Activated naive CD8-positive, alpha-beta T cell treated with anti-CD3 and anti-CD28 coated beads, Interleukin-2, amount 50 U/mL, for 16 hours (primary cell): ENCODE measurements around the gene ACER3.
A peak's percentile ranks its signal among the peaks of the same experiment; 100 is the strongest.
"Not testable (repeated sequence)": the region's sequence is repeated elsewhere in the genome, so short reads cannot be mapped to it uniquely, and the experiment has no call there.

Source experiments
- DNase-seq: peaks from one replicate; pipeline ENCODE4 v3.0.0-alpha.2; 2020; ENCODE audit warnings: low read depth, low spot score

Gene ACER3

GRCh38 chr11:76860539-76861475 is at the start of gene ACER3:
Gene ACER3, plus strand, starts transcription at chr11:76860918. Its CDS starts 59 bp downstream, at chr11:76860977.
- DNase-seq: peak; percentile 60

DNA sequence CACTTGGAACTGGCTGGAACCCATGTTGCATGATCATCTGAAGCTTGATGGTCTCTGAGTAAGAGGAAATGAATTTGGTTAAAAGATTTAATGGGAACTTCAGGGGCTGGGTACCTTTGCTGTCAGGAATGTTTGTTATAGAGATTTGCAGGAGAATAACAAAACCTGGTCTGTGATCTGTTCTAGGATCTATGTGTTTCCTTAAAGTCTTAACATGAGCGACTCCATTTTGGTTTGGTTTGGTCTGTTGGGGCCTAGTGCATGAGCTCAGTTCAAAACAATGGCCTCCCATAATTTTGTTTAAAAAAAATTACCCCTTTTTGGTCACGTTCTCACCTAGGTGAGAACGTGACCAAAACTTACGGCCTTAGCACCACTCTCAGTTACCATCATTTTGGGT is 49.5 kb upstream of the ACER3 start:
- no peak for DNase-seq

GRCh38 chr11:76814414-76814813 is 46.3 kb upstream of the ACER3 start:
- DNase-seq: no peak

DNA sequence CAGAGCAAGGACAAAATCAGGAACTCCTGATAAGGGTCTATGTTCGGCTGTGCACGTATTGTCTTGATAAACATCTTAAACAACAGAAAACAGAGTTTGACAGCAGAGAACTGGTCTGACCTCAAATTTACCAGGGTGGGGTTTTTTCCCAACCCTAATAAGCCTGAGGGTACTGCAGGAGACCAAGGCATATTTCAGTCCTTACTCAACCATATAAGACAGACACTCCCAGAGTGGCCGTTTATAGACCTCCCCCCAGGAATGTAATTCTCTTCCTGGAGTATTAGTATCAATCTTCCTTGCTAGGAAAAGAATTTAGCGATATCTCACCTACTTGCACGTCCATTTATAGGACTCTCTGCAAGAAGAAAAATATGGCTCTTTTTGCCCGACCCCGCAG is 45.0 kb upstream of the ACER3 start:
- not testable (repeated sequence) for DNase-seq

DNA sequence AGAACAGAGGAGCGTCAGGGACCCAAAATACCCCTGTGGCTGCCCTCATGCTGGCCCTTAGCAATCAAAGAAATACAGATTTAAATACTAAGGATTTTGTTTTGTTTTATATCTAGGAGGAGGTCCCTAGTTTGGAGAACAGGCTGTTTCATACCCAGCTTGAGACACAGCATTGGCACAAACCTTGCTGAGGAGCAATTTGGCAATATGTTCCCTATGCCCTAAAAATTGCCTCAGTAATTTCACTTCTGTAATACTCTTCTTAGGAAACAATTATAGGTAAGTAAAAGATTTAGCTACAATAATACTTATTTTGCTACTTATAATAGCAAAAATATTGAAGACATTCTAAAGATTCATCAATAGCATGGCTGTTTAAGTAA is 40.5 kb upstream of the ACER3 start:
- no peak for DNase-seq

DNA sequence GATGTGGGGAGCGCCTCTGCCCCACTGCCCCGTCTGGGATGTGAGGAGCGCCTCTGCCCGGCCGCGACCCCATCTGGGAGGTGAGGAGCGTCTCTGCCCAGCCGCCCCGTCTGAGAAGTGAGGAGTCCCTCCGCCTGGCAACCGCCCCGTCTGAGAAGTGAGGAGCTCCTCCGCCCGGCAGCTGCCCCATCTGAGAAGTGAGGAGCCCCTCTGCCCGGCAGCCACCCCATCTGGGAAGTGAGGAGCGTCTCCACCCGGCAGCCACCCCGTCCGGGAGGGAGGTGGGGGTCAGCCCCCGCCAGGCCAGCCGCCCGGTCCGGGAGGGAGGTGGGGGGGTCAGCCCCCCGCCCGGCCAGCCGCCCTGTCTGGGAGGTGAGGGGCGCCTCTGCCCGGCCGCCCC is 39.3 kb upstream of the ACER3 start:
- not testable (repeated sequence) for DNase-seq

- DNase-seq: no peak
Measured at GRCh38 chr11:76822406-76822805, 38.3 kb upstream of the ACER3 start.

- no peak for DNase-seq
Measured at GRCh38 chr11:76823481-76824028, 37.2 kb upstream of the ACER3 start.

GRCh38 chr11:76824083-76824939 is 36.4 kb upstream of the ACER3 start:
- no peak for DNase-seq

- DNase-seq: no peak
Measured at GRCh38 chr11:76824980-76825725, 35.6 kb upstream of the ACER3 start.

DNA sequence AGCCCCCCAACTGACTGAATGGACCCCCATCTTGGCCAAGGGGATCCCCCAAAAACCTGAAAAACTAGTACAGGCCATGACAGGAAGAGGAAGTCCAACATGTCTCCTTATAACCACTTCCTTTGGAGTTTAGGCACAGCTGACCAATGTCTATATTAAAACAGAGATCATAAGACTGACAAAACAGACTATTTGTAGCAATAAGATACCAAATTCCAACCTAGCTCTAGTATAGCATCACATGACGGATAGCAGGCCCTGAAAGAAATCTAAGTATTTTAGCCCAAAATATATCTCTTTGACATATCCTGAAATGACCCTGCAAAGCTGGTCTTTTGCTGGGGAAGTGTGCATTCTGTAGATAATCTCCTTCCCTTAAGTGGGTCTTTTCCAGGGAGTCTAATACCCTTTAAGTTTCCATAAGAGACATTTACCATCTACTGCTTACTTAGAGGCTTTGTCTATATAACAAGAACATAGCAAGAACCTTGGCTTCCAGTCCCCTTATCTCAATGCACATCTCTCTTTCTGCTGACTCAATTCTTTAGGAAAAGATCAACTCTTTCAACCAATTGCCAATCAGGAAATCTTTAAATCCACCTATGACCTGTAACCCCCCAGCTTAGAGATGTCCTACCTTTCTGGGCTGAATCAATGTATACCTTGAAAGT is 34.9 kb upstream of the ACER3 start:
- no peak for DNase-seq

DNA sequence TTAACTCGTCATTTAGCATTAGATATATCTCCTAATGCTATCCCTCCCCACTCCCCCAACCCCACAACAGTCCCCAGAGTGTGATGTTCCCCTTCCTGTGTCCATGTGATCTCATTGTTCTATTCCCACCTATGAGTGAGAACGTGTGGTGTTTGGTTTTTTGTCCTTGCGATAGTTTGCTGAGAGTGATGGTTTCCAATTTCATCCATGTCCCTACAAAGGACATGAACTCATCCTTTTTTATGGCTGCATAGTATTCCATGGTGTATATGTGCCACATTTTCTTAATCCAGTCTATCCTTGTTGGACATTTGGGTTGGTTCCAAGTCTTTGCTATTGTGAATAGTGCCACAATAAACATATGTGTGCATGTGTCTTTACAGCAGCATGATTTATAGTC is 34.2 kb upstream of the ACER3 start:
- not testable (repeated sequence) for DNase-seq

- not testable (repeated sequence) for DNase-seq
Measured at GRCh38 chr11:76827005-76827404, 33.7 kb upstream of the ACER3 start.

DNA sequence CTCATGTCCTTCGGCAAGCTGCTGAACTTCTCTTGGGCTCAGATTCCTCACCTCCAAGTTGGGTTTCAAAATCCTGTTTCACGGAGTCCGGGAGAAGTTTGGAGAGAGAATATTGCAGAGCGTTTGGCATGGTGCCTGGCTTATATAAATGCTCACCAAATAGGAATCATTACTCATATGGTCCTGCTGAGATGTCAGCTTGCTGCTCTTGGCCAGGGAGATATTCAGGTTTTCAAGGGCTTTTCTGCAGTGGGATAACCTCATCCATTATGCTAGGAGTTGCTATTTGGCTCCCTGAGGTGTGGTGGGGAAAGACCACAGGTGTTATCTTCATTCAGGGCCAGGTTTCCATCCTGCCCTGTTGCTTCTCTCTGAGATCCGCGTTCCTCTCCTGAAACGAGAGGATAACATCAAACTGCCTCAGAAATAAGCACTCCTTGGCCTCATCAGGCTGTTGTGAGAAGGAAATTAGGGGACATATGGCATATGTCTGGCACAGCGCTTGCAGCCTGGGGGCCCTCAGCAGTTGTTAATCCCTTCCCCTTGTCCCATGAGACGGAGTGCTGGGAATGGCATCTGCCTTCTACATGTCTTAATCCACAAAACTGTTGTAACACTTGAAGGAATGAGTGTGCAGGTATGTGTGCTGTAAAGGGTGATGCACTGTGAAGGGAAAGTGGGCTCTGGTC is 29.9 kb upstream of the ACER3 start:
- DNase-seq: no peak

- no peak for DNase-seq
Measured at GRCh38 chr11:76831686-76832310, 28.9 kb upstream of the ACER3 start.

- no peak for DNase-seq
Measured at GRCh38 chr11:76832361-76832760, 28.4 kb upstream of the ACER3 start.

DNA sequence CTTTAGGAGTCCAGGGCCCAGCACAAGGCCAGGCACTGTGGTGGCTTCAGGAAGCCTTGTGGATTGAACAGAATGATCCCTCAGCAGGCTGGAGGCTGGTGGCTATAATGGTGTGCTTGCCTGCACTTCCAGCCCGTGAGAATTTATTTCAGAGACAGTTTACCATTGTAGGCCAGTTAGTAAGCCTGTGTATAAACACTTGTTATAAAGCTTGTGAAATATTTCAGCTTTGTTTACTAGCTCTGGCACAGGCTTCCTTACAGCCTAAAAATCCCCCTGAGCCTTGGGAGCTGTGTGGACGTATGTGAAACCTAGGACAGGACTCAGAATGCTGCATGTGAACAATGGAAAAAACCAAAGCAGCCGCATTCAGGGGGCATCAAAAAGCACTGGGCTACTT is 26.6 kb upstream of the ACER3 start:
- DNase-seq: no peak

DNA sequence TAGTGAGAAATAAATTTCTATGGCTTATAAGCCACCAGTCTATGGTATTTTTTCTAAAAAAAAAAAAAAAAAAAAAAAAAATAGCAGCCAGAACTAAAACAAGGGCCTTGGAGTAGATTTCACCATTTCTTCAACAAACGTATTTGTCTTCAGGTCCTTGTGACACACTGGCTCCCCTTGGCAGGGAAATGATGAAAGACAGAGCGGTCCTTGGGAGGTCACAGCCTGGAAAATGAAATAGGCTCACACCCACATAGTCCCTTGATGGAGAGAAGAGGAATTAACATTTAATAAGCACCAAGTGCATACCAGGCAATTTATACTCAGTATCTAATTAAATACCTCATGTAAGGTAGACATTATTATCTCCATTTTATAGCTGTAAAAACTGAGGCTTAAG is 25.7 kb upstream of the ACER3 start:
- DNase-seq: no peak

DNA sequence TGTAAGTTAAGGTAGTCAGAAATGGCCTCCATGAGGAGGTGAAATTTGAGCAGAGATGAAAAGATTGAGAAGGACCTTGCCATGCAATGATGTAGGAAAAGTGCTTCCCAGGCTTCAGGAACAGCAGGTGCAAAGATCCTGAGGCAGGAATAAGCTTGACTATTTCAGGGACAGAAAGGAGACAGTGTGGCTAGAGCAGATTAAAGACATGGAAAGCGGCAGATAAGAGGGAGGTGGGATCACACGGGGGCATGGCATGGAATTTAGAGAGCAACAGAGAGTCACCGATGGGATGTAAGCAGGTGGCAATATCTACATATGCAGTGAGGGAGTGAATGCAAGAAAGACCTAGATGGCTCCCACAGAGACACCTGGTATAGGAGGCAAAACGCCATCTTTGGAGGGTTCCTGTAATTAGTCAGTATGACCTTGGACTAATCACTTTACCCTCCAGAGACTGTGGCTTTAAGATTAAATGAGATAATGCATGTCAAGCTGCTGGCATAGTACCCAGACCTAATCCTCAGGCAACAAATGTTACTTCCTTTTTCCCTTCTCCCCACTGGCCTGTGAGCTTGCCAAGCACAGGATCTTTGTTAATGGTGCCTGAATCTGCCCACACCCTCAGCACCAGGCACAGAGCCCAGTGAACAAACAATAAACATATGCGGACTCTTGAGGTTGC is 24.6 kb upstream of the ACER3 start:
- DNase-seq: no peak
